Panc1 (cell line): ENCODE results near the gene EML5. TPM values are rescaled to one million over a fixed set of nuclear protein-coding genes. Genes with fewer than 3 reads are reported as not detected.

Experiments used
- ATAC-seq: fragments of 200-7000 bp; cut with Tn5 transposase; 2 replicates; pipeline ENCODE4 v1.9.1; 2020; ENCODE audit warnings: mild to moderate bottlenecking, moderate library complexity
- BruUV-seq: library from RNA; stranded (reverse); fragments of 400-500 nt; replicated peaks from 2 replicates; lab custom pipeline; 2021; lab: Mats Ljungman, UMichigan
- CTCF ChIA-PET: fragments of 300-600 bp; sonication (Branson Sonifier 250); formaldehyde crosslinking; loops from one replicate; lab custom pipeline; 2022; ENCODE audit warnings: antibody characterized with exemption; lab: Charles Lee
- POLR2A ChIA-PET: fragments of 300-600 bp; sonication (Branson Sonifier 250); formaldehyde crosslinking; loops from one replicate; lab custom pipeline; 2022; ENCODE audit warnings: antibody characterized with exemption; lab: Charles Lee
- DNase-seq: peaks from one replicate; pipeline ENCODE4 v3.0.0-alpha.2; 2010; ENCODE audit warnings: low read depth, low spot score
- H3K27ac ChIP-seq: 2 replicates; pipeline ENCODE4 v1.5.1; 2011; ENCODE audit warnings: mild to moderate bottlenecking, low read length, inconsistent platforms
- H3K27me3 ChIP-seq: fragments of 200-500 bp; sonication (Bioruptor generic); 2 replicates; pipeline ENCODE4 v1.6.0; 2014; ENCODE audit warnings: low read length, inconsistent platforms; ENCODE audit not compliant: control insufficient read depth, insufficient read depth
- H3K36me3 ChIP-seq: fragments of 200-500 bp; sonication (Bioruptor generic); 2 replicates; pipeline ENCODE4 v1.5.1; 2014; ENCODE audit warnings: inconsistent platforms, mild to moderate bottlenecking, low read length, moderate library complexity; ENCODE audit not compliant: control insufficient read depth, insufficient read depth
- H3K4me1 ChIP-seq: 2 replicates; pipeline ENCODE4 v1.5.1; 2011; ENCODE audit warnings: inconsistent platforms, mild to moderate bottlenecking, low read length, moderate library complexity; ENCODE audit not compliant: control insufficient read depth, insufficient read depth
- H3K4me3 ChIP-seq, 2 experiments: 2 replicates each; pipeline ENCODE4 v1.5.1; 2011 to 2012; ENCODE audit warnings: low read depth in 2 of 2, low read length in 2 of 2, mild to moderate bottlenecking in 2 of 2, inconsistent platforms in 1 of 2, moderate library complexity in 1 of 2
- H3K9me3 ChIP-seq: fragments of 200-500 bp; sonication (Bioruptor generic); 2 replicates; pipeline ENCODE4 v1.5.1; 2014; ENCODE audit warnings: low read depth, mild to moderate bottlenecking, inconsistent platforms, low read length, moderate library complexity; ENCODE audit not compliant: control insufficient read depth, insufficient read depth
- CTCF ChIP-seq: fragments of 450-650 bp; IDR thresholded peaks from 2 replicates; pipeline ENCODE4 v1.5.1; 2017; ENCODE audit warnings: mild to moderate bottlenecking
- POLR2AphosphoS5 ChIP-seq: IDR thresholded peaks from 2 replicates; pipeline ENCODE4 v1.6.1; 2012; ENCODE audit warnings: mild to moderate bottlenecking, low read depth, low read length, moderate library complexity
- REST ChIP-seq, 2 experiments: IDR thresholded peaks; 2 replicates each; pipeline ENCODE4 v1.6.1; 2011 to 2012; ENCODE audit warnings: low read depth in 2 of 2, control low read depth in 1 of 2, low read length in 1 of 2, mild to moderate bottlenecking in 1 of 2, moderate library complexity in 1 of 2; ENCODE audit not compliant: insufficient read depth in 1 of 2
- SIN3A ChIP-seq: IDR thresholded peaks from 2 replicates; pipeline ENCODE4 v1.6.1; 2012; ENCODE audit warnings: low read depth, mild to moderate bottlenecking, low read length, moderate library complexity, borderline replicate concordance; ENCODE audit not compliant: insufficient read depth
- TCF7L2 ChIP-seq: IDR thresholded peaks from 2 replicates; pipeline ENCODE4 v1.6.1; 2011; ENCODE audit warnings: mild to moderate bottlenecking, low read depth, low read length, inconsistent platforms
- in situ Hi-C: cut with HindIII; loops from 2 replicates; pipeline ENCODE4 v1.10.0; 2016; ENCODE audit warnings: low sequenced_read_pairs, low pct_unique_long_range_greater_than_20kb
- intact Hi-C: fragments of 100-400 bp; cut with micrococcal nuclease; formaldehyde crosslinking; loops from one replicate; pipeline ENCODE4 v1.10.0; 2022; ENCODE audit not compliant: unreplicated experiment
- total RNA-seq: library from RNA; stranded (reverse); gene quantifications from one replicate; pipeline ENCODE4 v1.2.1, GENCODE V29; 2021; ENCODE audit not compliant: unreplicated experiment

EML5 gene
- total RNA-seq, 1 experiment from 2014 or later: 0.10 TPM

- peaks cover 16% of the 10 kb centered on the region for H3K36me3 ChIP-seq
- H3K4me1 ChIP-seq: no peaks in the 10 kb centered on the region
- H3K4me3 ChIP-seq: no peak overlapping the region
- ATAC-seq (no peak), DNase-seq (no peak)
- intact Hi-C loops (no loop called here), in situ Hi-C loops (no loop called here)
- no peaks in the 10 kb centered on the region for H3K9me3 ChIP-seq
- H3K27ac ChIP-seq: no peak overlapping the region
- no TSS peak for BruUV-seq
- H3K27me3 ChIP-seq: no peaks in the 10 kb centered on the region
- no peak for TF ChIP-seq POLR2AphosphoS5
- no peak for TF ChIP-seq CTCF
- no peak for TF ChIP-seq SIN3A
- TF ChIP-seq REST (IDR thresholded peaks at IDR 0.05; ENCODE audit: insufficient read depth in 1 of 2, low read depth in 2 of 2, low read length in 1 of 2): no peak
- no peak for TF ChIP-seq TCF7L2
- ChIA-PET POLR2A (no interaction called here), CTCF (no interaction called here)
Observed at GRCh38 chr14:88588081-88588480, 204.7 kb downstream of the EML5 start.

- H3K36me3 ChIP-seq: peaks cover 23% of the 10 kb centered on the region
- no peaks in the 10 kb centered on the region for H3K4me1 ChIP-seq
- no peak overlapping the region for H3K4me3 ChIP-seq
- BruUV-seq: no TSS peak
- H3K27me3 ChIP-seq: no peaks in the 10 kb centered on the region
- in situ Hi-C loops: no loop called here
- intact Hi-C loops: no loop called here
- POLR2A ChIA-PET: no interaction called here
- H3K27ac ChIP-seq: no peak overlapping the region
- no peak for ATAC-seq
- no peak for TF ChIP-seq CTCF
- no peak for TF ChIP-seq REST (IDR thresholded peaks at IDR 0.05; ENCODE audit: insufficient read depth in 1 of 2, low read depth in 2 of 2, low read length in 1 of 2)
- TF ChIP-seq SIN3A: no peak
- no peak for TF ChIP-seq TCF7L2
- no peak for TF ChIP-seq POLR2AphosphoS5
- DNase-seq: no peak
- CTCF ChIA-PET: interaction anchor here (0.7 kb wide), 1 partner anchor 395 kb away, joined by 3 read pairs; no protein-coding TSS in a partner anchor
- no peaks in the 10 kb centered on the region for H3K9me3 ChIP-seq
Observed at GRCh38 chr14:88584451-88584850, 208.3 kb downstream of the EML5 start.
